HG03565 (cell line): ENCODE results near the gene SMG9.

Experiments used
- ATAC-seq: cut with Tn5 transposase; IDR thresholded peaks from one replicate; pipeline ENCODE4 v1.9.1; 2021; ENCODE audit warnings: mild to moderate bottlenecking, moderate library complexity; ENCODE audit not compliant: unreplicated experiment

The SMG9 gene

DNA sequence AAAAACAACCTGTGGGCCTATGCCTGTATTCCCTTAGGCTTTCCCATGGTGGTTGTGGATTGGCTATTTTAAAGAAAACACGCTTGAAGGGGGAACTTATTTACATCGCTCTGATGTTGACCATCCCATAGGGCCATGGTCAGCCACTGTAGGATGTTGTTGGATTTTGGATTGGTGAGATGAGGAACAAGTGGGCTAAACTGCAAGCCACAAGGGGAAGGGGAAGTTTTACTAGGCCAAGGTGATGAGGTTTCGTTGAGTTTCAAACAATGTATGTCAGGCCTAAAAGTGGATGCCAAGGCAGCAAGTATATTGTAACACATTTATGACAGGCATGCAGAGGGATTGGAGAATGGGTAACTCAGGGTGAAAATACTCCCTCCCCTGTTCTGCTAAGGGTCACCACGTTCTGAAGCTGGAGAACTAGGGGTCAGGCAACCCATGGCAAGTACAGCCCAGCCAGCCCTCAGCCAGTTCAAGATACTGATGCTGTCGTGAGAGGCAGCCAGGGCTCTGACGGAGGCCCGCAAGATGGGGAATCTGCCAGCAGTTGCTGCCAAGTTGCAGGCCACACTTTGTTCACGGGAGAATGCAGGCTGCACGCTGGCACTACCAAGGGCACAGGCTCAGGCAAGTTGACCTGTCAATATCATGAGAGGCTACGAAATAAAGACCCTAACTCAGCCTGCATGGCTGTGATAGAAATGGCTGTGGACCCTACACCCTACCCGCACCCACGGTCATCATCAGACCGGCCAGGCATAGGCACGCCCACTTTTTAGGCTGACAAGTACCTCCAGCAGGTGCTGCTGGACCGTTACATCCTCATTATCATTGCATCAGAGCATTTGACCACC is 27.8 kb downstream of the SMG9 start:
- ATAC-seq = no peak

DNA sequence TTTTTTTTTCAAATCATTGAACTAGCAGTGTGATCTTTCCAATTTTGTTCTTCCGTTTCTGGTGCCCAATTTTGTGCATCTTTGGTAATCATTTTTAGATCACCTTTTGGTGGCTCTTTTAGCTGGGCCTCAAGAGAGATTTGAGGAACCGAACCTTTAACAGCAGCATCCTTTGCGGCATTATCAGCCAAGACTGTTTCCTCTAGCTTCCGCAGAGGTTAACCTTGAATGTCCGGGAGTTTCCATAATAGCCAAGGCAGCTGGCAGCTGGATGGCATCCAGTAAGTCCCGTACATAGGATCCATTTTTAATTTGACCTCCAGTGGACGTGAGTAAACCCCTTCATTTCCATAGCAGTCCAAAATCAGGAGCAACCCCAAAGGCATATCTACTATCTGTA is 29.3 kb downstream of the SMG9 start:
- ATAC-seq = no peak

DNA sequence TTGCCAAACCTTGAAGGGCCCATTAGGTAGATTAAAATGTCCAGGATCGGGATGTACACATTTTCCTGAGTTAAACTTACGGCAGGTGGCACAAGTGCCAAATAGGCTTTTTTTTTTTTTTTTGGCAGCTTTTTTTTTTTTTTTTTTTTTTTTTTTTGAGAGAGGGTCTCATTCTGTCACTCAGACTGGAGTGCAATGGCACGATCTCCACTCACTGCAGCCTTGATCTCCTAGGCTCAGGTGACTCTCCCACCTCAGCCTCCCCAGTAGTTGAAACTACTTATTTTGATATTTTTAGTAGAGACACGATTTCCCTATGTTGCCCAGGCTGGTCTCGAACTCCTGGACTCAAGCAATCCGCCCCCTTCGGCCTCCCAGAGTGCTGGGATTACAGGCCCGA is 29.9 kb downstream of the SMG9 start:
- ATAC-seq = no peak

DNA sequence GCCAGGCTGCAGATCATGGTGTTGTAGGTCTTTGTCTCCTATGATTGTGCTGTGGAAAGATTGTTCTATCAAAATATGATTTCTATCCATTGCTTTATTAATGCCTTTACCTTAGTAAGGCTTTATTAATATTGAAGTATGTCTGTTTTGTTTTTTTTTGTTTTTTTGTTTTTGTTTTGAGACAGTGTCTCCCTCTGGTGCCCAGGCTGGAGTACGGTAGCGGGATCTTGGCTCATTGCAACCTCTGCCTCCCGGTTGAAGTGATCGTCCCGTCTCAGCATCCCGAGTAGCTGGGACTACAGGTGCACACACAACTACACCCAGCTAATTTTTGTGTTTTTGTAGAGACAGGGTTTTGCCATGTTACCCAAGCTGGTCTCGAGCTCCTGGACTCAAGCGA is 31.2 kb downstream of the SMG9 start:
- ATAC-seq = no peak

DNA sequence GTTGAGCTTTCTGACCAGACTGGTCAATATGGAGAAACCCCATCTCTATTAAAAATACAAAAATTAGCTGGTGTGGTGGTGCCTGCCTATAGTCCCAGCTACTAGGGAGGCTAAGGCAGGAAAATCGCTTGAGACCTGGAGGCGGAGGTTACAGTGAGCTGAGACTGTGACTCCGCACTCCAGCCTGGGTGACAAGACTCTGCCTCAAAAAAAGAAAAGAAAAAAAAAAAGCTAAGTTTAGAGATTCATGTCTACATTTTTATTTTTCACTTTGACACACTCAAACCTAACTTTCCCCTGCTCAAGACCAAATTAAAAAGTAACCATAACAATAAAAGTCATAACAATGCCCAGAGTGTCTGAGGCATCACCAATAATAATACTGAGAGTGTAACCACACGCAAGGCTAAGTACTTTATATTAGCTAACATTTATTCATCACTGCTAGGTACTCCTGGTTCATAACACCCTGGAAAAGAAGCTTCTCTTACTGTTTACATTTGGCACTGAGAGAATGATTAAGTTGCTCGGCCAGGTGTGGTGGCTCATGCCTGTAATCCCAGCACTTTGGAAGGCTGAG is 33.2 kb downstream of the SMG9 start:
- ATAC-seq = no peak

DNA sequence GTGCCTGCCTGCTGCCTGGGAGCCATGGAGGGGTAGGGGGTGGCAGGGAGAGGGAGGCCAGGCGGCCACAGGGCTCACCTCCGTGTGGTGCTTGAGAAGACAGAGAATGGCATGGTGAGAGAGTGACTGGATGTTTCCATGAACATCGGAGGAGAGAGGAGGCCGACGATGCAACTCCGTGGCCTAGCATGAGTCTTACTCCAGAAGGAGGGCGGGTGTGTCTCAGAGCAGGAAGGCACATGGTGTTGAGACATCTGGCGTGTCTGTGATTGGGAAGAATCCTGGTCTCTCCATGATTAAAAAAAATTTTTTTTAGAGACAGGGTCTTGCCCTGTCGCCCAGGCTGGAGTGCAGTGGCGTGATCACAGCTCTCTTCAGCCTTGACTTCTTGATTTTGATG is 33.8 kb downstream of the SMG9 start:
- ATAC-seq = no peak

DNA sequence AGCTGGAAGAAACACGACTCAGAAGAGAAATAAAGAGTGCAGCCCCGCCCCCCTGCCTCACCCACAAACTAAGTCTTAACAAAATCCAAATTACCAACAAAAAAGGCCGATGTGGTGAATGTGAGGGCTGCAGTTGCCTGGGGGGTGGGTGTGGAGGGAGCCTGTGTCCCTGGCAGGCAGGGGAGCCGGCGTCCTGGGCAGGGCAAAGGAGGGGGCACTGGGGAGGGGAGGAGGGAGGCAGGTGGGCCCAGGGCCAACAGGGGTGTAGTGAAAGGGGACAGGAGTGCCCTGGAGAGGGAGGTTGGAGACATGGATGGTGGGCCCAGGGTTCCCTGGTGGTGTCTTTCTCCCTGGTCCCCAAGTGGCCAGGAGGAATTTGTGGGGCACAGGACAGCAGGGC is 34.8 kb downstream of the SMG9 start:
- no peak for ATAC-seq

DNA sequence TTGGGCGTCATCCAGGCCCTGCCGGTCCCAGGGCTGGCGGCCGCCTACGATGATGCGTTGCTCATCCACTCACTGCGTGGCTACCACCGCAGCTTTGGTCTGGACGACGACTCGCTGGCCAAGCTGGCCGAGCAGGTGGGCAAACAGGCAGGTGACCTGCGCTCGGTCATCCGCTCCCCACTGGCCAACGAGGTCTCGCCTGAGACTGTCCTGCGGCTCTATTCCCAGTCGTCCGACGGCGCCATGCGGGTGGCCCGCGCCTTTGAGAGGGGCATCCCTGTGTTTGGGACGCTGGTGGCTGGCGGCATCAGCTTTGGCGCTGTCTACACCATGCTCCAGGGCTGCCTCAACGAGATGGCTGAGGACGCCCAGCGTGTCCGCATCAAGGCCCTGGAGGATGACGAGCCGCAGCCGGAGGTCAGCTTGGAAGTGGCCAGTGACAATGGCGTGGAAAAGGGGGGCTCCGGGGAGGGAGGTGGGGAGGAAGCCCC is 35.3 kb downstream of the SMG9 start:
- ATAC-seq = no peak

DNA sequence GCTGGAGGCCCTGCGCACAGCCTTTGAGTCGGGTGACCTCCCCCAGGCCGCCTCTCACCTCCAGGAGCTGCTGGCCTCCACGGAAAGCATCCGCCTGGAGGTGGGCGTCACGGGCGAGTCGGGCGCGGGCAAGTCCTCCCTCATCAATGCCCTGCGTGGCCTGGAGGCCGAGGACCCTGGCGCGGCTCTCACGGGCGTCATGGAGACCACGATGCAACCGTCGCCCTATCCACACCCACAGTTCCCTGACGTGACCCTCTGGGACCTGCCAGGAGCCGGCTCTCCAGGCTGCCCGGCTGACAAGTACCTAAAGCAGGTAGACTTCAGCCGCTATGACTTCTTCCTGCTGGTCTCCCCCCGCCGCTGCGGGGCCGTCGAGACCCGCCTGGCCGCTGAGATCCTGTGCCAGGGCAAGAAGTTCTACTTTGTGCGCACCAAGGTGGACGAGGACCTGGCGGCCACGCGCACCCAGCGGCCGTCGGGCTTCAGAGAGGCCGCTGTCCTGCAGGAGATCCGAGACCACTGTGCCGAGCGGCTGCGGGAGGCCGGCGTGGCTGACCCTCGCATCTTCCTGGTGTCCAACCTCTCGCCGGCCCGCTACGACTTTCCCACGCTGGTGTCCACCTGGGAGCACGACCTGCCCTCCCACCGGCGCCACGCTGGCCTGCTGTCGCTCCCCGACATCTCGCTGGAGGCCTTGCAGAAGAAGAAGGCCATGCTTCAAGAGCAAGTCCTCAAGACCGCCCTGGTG is 36.0 kb downstream of the SMG9 start:
- ATAC-seq = no peak

DNA sequence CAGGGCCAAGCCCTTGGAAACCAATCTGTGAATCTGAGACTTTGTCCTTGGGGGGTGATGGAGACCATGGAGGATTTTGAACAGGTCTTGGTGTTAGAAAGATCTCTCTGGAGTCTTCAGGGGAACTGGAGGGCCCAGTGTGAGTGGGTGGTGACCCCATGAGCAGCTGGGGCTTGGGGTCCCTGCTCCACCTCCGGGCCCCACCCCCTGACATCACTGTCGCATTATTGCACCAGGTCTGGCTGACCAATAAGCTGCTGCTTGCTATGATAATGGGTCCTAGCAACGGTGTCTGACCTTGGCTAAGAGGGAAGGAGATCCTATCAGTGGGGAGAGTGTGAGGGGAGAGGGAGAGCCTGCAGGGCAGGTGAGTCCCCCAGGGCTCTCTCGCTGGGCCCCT is 39.0 kb downstream of the SMG9 start, which contains the start of gene IRGC:
Gene IRGC, plus strand, starts transcription at position 301 of the 400 bp plus-strand sequence. CDS start 2,483 bp downstream, outside the sequence.
- ATAC-seq = no peak

DNA sequence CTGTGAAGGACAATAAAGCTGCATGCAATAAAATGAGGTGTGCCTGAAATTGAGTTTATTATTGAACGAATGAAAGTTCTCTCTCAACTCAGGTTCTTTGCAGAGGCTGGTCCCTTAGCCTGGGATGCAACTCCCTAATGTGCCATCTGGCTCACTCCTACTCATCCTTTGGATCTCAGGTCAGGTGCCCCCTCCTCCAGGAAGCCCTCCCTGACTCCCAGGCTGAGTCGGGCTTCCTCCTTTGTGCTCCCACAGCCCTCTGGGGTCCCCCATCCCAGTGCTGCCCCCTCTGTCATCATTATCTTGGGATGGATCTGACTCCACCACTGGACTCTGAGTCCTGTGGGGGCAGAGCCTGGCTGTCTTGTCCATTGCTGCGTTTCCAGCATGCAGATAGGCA is 41.6 kb downstream of the SMG9 start:
- ATAC-seq = no peak

DNA sequence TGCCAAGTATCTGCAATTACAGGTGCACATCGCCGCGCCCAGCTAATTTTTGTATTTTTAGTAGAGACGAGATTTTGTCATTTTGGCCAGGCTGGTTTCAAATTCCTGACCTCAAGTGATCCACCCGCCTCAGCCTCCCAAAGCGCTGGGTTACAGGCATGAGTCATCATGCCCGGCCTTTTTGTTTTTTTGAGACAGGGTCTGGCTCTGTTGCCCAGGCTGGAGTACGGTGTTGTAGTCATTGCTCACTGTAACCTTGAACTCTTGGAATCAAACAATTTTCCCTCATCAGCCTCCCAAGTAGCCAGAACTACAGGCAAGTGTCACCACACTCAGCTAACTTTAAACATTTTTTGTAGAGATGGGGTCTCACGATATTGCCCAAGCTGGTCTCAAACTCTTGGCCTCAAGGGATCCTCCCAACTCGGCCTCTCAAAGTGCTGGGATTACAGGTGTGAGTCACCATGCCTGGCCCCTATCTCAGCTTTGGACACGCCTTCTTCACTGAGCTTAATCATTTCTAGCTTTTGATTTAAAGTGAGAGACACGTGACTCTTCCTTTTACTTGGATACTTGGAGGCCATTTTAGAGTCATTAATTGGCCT is 42.9 kb downstream of the SMG9 start:
- ATAC-seq = no peak

DNA sequence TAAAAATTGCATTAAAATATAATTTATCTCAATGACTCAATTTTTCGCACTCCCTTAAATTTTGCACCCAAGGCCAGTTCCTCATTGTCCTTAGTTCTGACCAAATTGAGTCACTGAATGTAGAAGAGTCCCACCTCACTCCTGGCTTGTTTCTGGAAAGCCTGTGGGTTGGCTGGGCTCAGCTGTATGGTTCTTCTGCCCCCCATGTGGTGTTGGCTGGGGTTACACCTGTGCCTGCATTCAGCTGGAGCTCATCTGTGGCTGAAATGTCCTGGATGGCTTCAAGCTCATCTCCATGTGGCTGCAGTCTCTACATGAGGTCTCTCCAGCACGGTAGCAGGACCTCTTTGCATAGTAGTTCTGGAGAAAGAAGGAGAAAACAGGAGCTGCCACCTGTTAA is 46.0 kb downstream of the SMG9 start:
- ATAC-seq = no peak

DNA sequence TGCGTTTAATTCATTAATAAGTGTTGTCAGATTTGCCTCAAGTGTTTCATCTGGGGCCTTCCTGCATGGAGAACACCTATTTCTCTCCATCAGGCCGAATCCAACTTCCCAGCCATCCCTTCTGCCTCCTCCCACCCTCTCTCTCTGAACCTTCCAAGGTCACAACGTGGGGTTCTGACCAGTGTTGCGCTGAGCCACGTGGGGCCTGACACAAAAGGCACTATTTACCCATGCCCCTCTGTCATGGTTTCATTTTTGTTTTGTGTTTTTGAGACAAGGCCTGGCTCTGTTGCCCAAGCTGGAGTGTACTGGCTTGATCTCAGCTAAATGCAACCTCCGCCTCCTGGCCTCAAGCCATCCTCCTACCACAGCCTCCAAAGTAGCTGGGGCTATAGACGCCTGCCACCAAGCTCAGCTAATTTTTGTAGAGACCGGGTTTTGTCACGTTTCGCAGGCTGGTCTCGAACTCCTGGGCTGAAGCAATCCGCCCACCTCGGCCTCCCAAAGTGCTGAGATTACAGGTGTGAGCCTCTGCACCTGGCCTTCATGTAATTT is 47.5 kb downstream of the SMG9 start:
- ATAC-seq = no peak

DNA sequence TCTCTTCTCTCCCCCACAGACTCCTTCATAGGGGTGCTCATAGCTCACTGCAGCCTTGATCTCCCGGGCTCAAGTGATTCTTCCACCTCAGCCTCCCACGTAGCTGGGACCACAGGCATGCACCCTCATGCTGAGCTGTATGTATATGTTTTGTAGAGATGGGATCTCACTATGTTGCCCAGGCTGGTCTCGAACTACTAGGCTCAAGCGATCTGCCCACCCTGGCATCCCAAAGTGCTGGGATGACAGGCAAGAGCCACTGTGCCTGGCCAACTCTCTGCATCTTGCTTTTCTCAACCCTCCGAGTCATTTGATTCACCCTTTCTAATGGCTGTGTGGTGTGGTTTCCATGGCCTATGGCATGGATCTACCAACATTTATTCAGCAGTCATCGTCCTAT is 49.0 kb downstream of the SMG9 start:
- no peak for ATAC-seq

DNA sequence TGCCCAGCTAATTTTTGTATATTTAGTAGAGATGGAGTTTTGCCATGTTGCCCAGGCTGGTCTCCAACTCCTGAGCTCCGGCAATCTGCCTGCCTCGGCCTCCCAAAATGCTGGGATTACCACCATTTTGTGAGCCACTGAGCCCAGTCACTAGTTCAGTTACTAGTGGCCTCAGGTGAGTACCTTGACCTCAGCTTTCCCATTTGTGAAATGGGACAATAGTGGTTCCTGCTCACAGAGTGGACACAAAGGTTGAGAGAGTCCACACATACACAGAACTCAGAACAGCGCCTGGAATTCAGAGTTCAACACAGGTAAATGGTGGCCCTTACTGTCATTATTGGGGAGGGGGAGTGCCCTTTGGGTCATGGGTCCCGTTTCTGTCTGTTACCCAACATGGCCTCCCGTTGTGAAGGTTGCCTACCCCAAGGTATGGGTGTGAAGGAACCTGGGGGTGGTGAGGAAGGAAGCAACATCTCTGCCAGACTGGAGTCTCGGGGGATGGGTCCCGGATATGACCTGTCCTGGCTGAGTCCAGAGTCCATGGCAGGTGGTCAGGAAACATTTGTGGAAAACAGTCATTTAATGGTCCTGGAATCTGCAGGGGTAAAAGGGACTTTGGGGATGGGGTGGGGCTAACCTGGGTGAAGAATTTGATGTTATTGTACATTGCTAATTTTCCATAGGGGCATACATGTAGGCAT is 50.6 kb downstream of the SMG9 start:
- ATAC-seq = no peak

DNA sequence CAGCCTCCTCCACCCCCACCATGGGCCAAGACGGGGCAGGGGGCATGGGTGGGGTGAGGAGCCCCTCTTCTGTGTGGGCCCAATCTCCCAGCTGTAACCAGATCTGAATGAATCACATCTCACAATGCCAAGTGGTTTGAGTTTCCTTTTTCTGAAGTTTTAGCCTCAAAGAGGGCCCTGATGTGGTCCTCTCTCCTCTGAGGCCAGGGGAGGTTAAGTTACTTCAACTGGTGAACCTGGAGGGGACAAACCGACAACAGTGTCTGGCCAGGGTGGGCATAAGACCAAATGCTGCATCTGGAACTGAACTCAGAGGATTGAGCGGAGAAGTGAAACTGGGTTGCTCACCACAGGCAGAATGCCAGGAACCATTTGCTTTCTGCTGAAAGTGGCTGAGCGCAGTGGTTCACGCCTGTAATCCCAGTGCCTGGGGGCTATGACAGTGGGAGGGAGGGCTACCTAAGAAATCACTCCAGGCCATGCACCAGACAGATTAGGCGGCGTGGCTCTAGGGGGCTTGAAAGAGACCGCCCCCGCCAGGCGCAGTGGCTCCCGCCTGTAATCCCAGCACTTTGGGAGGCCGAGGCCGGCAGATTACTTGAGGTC is 54.3 kb downstream of the SMG9 start:
- no peak for ATAC-seq

DNA sequence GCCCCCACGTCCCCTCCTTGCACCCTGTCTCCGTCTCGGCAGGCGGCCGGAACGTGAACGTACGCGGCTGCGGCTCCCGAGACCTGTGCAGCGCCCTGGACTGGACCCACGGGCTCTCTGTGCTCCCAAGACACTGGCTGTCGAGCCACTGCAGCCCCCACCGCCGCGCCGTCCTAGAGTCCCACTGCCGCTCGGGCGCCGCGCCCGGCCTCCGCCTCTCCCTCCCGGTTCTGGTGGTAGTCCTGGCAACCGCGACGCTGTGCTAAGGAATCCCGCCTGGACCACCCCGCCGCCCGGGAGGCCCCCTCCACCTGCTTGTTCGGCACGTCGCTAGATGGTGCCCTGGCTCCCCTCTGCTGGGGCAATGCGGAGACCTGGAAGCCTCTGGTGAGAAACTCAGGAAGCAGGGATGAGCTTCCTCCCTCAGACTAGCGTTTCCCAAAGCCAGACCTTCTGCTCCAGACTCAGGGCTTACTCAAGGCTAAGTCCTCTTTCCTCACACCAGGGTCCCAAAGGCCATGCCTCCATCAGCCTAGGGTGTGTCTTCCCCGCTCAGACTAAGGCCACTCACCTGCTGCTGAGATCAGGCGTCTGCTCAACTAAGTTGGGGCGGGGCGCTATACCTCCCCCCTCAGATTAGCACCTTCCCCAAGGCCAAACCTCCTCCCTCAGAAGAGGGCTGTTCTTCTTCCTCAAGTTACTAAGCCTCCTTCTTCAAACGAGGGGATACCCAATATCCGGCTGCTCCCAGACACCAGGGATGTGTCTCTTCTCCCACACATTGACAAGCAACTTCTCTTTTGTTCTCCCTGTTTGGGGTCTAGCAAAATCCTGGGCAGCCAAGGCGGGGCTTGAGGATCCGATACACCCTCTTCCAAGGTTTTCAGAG is 55.0 kb downstream of the SMG9 start:
- no peak for ATAC-seq

DNA sequence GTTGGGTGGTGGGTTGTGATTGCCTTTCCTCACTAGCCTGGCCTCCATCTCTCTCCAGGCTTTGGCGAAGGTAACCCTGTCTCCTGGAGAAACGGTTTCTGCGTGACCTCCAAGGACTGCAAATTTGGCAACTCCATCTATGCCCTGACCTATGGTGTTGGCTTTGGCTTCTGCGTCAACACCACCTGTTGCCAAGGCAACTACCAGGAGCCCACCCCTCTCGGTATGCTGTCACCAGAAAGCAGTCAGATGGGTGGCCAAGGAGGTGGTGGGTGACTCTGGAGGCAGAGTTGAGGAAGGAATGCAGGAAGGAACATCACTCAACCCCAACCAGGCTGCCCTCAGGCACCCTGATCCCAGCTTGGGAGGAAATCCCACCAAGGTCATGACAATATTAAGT is 57.5 kb downstream of the SMG9 start:
- no peak for ATAC-seq
